Spleen (tissue), 7 donors: ENCODE data around the gene RASA3.

Experiments used
- CTCF ChIP-seq, 11 experiments: fragments of 200-600 bp in 7 of 11; fragments of 450-650 bp in 4 of 11; sonication (generic) in 4 of 11; IDR thresholded peaks in 8 of 11; conservative IDR thresholded peaks in 3 of 11; 1 replicate in 7 of 11; 2 replicates in 4 of 11; pipeline versions ENCODE4 v1.4.0 to v1.8.0; 2016 to 2021; ENCODE audit warnings: antibody characterized with exemption in 11 of 11, inconsistent platforms in 4 of 11, mild to moderate bottlenecking in 1 of 11
- POLR2AphosphoS5 ChIP-seq, 3 donors: sonication (generic); formaldehyde crosslinking; IDR thresholded peaks; one replicate each; pipeline ENCODE4 v1.5.1; 2017; ENCODE audit warnings: antibody characterized with exemption in 3 of 3
- donor health status: DM: no; HTN: no; CAD: no; lungs with moderate emphysema.
- donor health status: DM: no; HTN: no; CAD: no.
- donor health status: DM: no; HTN: no; CAD: no.

DNA sequence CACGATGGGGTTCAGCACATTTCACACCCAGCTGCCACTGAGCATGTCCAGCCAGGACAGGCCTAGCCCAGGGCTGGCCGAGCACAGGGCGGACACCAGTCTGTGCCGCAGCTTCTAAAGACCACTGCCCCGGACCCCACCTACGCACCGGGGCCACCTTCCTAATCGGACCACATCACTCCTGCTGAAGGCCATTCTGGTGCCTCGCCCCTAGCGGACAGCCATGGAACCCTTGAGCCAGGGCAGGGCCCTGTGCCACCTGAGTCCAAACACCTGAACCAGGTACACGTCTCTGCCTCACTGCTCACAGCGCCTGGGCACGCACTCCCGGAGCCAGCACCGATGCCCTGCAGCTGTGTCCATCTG lies 150.1 kb downstream of the RASA3 start:
- TF ChIP-seq CTCF (IDR thresholded peaks at IDR 0.05 in 8 of 11, conservative IDR thresholded peaks at IDR 0.05 in 3 of 11) (no peak), POLR2AphosphoS5 (IDR thresholded peaks at IDR 0.05) (peak in 1 of 3 donors; percentile 30)
